HCT116 (cell line): ENCODE data around the gene KCTD10. TPM values are rescaled to one million over a fixed set of nuclear protein-coding genes. Genes with fewer than 3 reads are reported as not detected.
A peak's percentile ranks its signal among the peaks of the same experiment; 100 is the strongest.
"Not testable (repeated sequence)": the region's sequence is repeated elsewhere in the genome, so short reads cannot be mapped to it uniquely, and the experiment has no call there.

Source experiments
- ATAC-seq: fragments of 200-7000 bp; cut with Tn5 transposase; 2 replicates; pipeline ENCODE4 v1.9.1; 2020; ENCODE audit warnings: mild to moderate bottlenecking, moderate library complexity
- BruUV-seq: library from RNA; stranded (reverse); fragments of 400-500 nt; replicated peaks from 2 replicates; lab custom pipeline; 2021; lab: Mats Ljungman, UMichigan
- CTCF ChIA-PET: fragments of 300-600 bp; sonication (Branson Sonifier 250); formaldehyde crosslinking; loops from one replicate; lab custom pipeline; 2021; ENCODE audit warnings: antibody characterized with exemption; lab: Charles Lee
- POLR2A ChIA-PET: fragments of 300-600, 350-600 bp; sonication (Branson Sonifier 250); formaldehyde crosslinking; loops from one replicate; lab custom pipeline; 2021; ENCODE audit warnings: antibody characterized with exemption; lab: Charles Lee
- RAD21 ChIA-PET, 2 experiments: fragments of 300-600 bp; sonication (Branson Sonifier 250); formaldehyde crosslinking; loops; one replicate each; lab custom pipeline; 2023; ENCODE audit warnings: low total read pairs in 2 of 2; ENCODE audit not compliant: uncharacterized antibody in 2 of 2, unreplicated experiment in 2 of 2, low non-redundant PET in 1 of 2; lab: Charles Lee
- DNase-seq: peaks from one replicate; pipeline ENCODE4 v3.0.0-alpha.2; 2010; ENCODE audit warnings: low read depth, low spot score
- H2AFZ ChIP-seq: fragments of 200-600 bp; shearing (Covaris generic), sonication (generic); 2 replicates; pipeline ENCODE4 v1.6.1; 2017; ENCODE audit warnings: low read depth, mixed run types, mixed read lengths, antibody characterized with exemption, low read length; ENCODE audit not compliant: poor library complexity, severe bottlenecking
- H3K27ac ChIP-seq: 2 replicates; pipeline ENCODE4 v1.5.1; 2012; ENCODE audit warnings: low read depth, low read length
- H3K27me3 ChIP-seq: fragments of 200-600 bp; sonication (generic); 2 replicates; pipeline ENCODE4 v1.6.1; 2016; ENCODE audit warnings: mixed run types, low read length, mixed read lengths; ENCODE audit not compliant: insufficient read depth
- H3K36me3 ChIP-seq, 2 experiments: fragments of 200-500 bp in 1 of 2; fragments of 200-600 bp in 1 of 2; sonication (Bioruptor generic) in 1 of 2; sonication (generic) in 1 of 2; 2 replicates each; pipeline versions ENCODE4 v1.5.1 to v1.6.1; 2014 to 2016; ENCODE audit warnings: low read length in 2 of 2, inconsistent platforms in 1 of 2, mixed read lengths in 1 of 2, mixed run types in 1 of 2; ENCODE audit not compliant: insufficient read depth in 2 of 2, control insufficient read depth in 1 of 2
- H3K4me1 ChIP-seq, 2 experiments: fragments of 200-600 bp in 1 of 2; sonication (generic) in 1 of 2; 2 replicates each; pipeline versions ENCODE4 v1.5.1 to v1.6.1; 2012 to 2017; ENCODE audit warnings: low read length in 2 of 2, inconsistent platforms in 1 of 2, mild to moderate bottlenecking in 1 of 2, mixed read lengths in 1 of 2, mixed run types in 1 of 2, moderate library complexity in 1 of 2; ENCODE audit not compliant: insufficient read depth in 2 of 2, control insufficient read depth in 1 of 2
- H3K4me2 ChIP-seq: fragments of 200-600 bp; sonication (generic); 2 replicates; pipeline ENCODE4 v1.6.1; 2017; ENCODE audit warnings: mixed run types, low read length, mixed read lengths
- H3K4me3 ChIP-seq, 2 experiments: fragments of 200-600 bp in 1 of 2; sonication (generic) in 1 of 2; replicated peaks in 1 of 2; 2 replicates each; pipeline ENCODE4 v1.5.1; 2011 to 2016; ENCODE audit warnings: low read length in 2 of 2, control low read depth in 1 of 2, low read depth in 1 of 2, mild to moderate bottlenecking in 1 of 2, mixed read lengths in 1 of 2, mixed run types in 1 of 2
- H3K79me2 ChIP-seq: fragments of 200-600 bp; sonication (generic); 2 replicates; pipeline ENCODE4 v1.6.1; 2017; ENCODE audit warnings: mild to moderate bottlenecking, mixed run types, low read length, moderate library complexity, mixed read lengths; ENCODE audit not compliant: insufficient read depth
- H3K9ac ChIP-seq: fragments of 200-600 bp; sonication (generic); 2 replicates; pipeline ENCODE4 v1.6.1; 2016; ENCODE audit warnings: low read length, mixed read lengths
- H3K9me2 ChIP-seq: fragments of 200-600 bp; sonication (generic), shearing (Covaris generic); 2 replicates; pipeline ENCODE4 v1.6.1; 2017; ENCODE audit warnings: mixed run types, mild to moderate bottlenecking, moderate library complexity; ENCODE audit not compliant: insufficient read depth
- H3K9me3 ChIP-seq, 2 experiments: fragments of 200-500 bp in 1 of 2; fragments of 200-600 bp in 1 of 2; sonication (Bioruptor generic) in 1 of 2; sonication (generic) in 1 of 2; 2 replicates each; pipeline ENCODE4 v1.6.1; 2014 to 2017; ENCODE audit warnings: low read length in 2 of 2, mixed read lengths in 2 of 2, inconsistent platforms in 1 of 2, low read depth in 1 of 2, mild to moderate bottlenecking in 1 of 2, mixed run types in 1 of 2, moderate library complexity in 1 of 2; ENCODE audit not compliant: control insufficient read depth in 1 of 2, insufficient read depth in 1 of 2
- H4K20me1 ChIP-seq: fragments of 200-600 bp; sonication (generic), shearing (Covaris generic); 2 replicates; pipeline ENCODE4 v1.6.1; 2017; ENCODE audit warnings: mixed run types, mild to moderate bottlenecking, moderate library complexity; ENCODE audit not compliant: insufficient read depth
- FOSL1 ChIP-seq: IDR thresholded peaks from 2 replicates; pipeline ENCODE4 v1.6.1; 2012; ENCODE audit warnings: low read depth
- JUND ChIP-seq: IDR thresholded peaks from 2 replicates; pipeline ENCODE4 v1.6.1; 2012
- POLR2AphosphoS5 ChIP-seq: IDR thresholded peaks from 2 replicates; pipeline ENCODE4 v1.6.1; 2011; ENCODE audit warnings: mild to moderate bottlenecking, low read depth, low read length, moderate library complexity
- RAD21 ChIP-seq: IDR thresholded peaks from 2 replicates; pipeline ENCODE4 v1.6.1; 2012; ENCODE audit warnings: low read depth, mild to moderate bottlenecking
- SRF ChIP-seq: IDR thresholded peaks from 2 replicates; pipeline ENCODE4 v1.6.1; 2012; ENCODE audit warnings: low read depth
- YY1 ChIP-seq: IDR thresholded peaks from 2 replicates; pipeline ENCODE4 v1.6.1; 2011; ENCODE audit warnings: low read length, low read depth, moderate library complexity, mild to moderate bottlenecking; ENCODE audit not compliant: insufficient replicate concordance; ENCODE audit errors: extremely low read depth
- ZNF274 ChIP-seq: fragments of 200-500 bp; sonication (Bioruptor generic); IDR thresholded peaks from 2 replicates; pipeline ENCODE4 v1.6.1; 2014; ENCODE audit warnings: mild to moderate bottlenecking, low read depth, low read length, inconsistent platforms
- intact Hi-C: fragments of 100-400 bp; cut with micrococcal nuclease; formaldehyde crosslinking; loops from 2 replicates; pipeline ENCODE4 v1.10.0; 2022
- total RNA-seq: library from RNA; stranded (reverse); gene quantifications from one replicate; pipeline ENCODE4 v1.2.1, GENCODE V29; 2021; ENCODE audit not compliant: unreplicated experiment
- TF ChIP-seq, protein P1 (sequence below), 3 experiments: fragments of 200-600 bp in 1 of 3; sonication (generic) in 1 of 3; IDR thresholded peaks in 2 of 3; conservative IDR thresholded peaks in 1 of 3; 2 replicates each; pipeline ENCODE4 v1.5.1; 2012 to 2017; ENCODE audit warnings: low read depth in 2 of 3, low read length in 2 of 3, antibody characterized with exemption in 1 of 3, borderline replicate concordance in 1 of 3, control low read depth in 1 of 3, mild to moderate bottlenecking in 1 of 3, mixed read lengths in 1 of 3, mixed run types in 1 of 3, moderate library complexity in 1 of 3; ENCODE audit not compliant: insufficient read depth in 1 of 3
- TF ChIP-seq, protein P2 (sequence below): IDR thresholded peaks from 2 replicates; pipeline ENCODE4 v1.6.1; 2012

KCTD10 gene
- total RNA-seq, 1 experiment from 2014 or later, result 34.7 TPM

DNA sequence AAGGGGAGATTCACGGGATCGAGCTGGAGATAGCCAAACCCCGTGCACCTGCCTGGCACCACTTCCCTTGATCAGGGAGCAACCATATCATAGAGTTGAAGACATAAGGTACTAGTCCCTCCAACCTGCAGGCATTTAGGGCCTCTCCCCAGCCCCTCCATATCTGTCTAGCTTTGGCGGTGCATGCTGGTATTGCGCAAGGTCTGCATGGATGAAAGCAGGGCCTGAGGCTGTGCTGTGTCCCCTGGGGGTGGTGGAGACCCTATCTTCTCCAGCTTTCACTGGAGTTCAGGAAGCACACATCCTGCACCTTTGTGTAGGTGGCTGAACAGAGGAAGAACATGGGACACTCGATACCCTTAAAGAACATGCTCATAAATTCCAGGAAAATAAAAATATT lies 46.9 kb downstream of the KCTD10 start (continued):
- no peak for TF ChIP-seq POLR2AphosphoS5
- TF ChIP-seq JUND, result no peak
- TF ChIP-seq ZNF274, result no peak

GRCh38 chr12:109428804-109429203 lies 48.3 kb downstream of the KCTD10 start:
- H3K27me3 ChIP-seq, H3K9me2 ChIP-seq, DNase-seq, H3K79me2 ChIP-seq, H3K36me3 ChIP-seq, H3K27ac ChIP-seq, POLR2A ChIA-PET, H3K4me2 ChIP-seq, H3K9ac ChIP-seq, ATAC-seq, H4K20me1 ChIP-seq, BruUV-seq, H3K9me3 ChIP-seq, H3K4me3 ChIP-seq, RAD21 ChIA-PET: not testable (repeated sequence)
- CTCF ChIA-PET, result interaction anchor here (0.9 to 1.5 kb wide), 4 partner anchors 14 to 35 kb away, joined by 3 to 5 read pairs (median 4); no protein-coding TSS in a partner anchor
- Histone ChIP-seq H3K4me1 (peaks cover 0 to 11% of the 10 kb centered on the region in 2 experiments; a peak in 2 of 4 replicates), H2AFZ (peak overlapping the region; percentile 92)
- intact Hi-C loops, result loop anchor here (1.0 kb wide), 1 partner anchor 346 kb away; no protein-coding TSS in a partner anchor

- POLR2A ChIA-PET, result no interaction called here
- intact Hi-C loops, result loop anchor here (1.0 kb wide), 1 partner anchor 347 kb away; no protein-coding TSS in a partner anchor
Measured at GRCh38 chr12:109428037-109428629, 49.0 kb downstream of the KCTD10 start.

More at GRCh38 chr12:109428037-109428629, 49.0 kb downstream of the KCTD10 start:
- no peaks in the 10 kb centered on the region for H4K20me1 ChIP-seq
- H3K9me3 ChIP-seq, result peaks cover 0 to 5% of the 10 kb centered on the region in 2 experiments; a peak in 1 of 4 replicates
- no peaks in the 10 kb centered on the region for H3K36me3 ChIP-seq
- H3K9me2 ChIP-seq, result no peaks in the 10 kb centered on the region
- TF ChIP-seq POLR2AphosphoS5 (no peak), YY1 (no peak), SRF (no peak), RAD21 (peak; percentile 82), FOSL1 (no peak)
- TF ChIP-seq, protein P1, sequence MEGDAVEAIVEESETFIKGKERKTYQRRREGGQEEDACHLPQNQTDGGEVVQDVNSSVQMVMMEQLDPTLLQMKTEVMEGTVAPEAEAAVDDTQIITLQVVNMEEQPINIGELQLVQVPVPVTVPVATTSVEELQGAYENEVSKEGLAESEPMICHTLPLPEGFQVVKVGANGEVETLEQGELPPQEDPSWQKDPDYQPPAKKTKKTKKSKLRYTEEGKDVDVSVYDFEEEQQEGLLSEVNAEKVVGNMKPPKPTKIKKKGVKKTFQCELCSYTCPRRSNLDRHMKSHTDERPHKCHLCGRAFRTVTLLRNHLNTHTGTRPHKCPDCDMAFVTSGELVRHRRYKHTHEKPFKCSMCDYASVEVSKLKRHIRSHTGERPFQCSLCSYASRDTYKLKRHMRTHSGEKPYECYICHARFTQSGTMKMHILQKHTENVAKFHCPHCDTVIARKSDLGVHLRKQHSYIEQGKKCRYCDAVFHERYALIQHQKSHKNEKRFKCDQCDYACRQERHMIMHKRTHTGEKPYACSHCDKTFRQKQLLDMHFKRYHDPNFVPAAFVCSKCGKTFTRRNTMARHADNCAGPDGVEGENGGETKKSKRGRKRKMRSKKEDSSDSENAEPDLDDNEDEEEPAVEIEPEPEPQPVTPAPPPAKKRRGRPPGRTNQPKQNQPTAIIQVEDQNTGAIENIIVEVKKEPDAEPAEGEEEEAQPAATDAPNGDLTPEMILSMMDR (IDR thresholded peaks at IDR 0.05 in 2 of 3, conservative IDR thresholded peaks at IDR 0.05 in 1 of 3; ENCODE audit: borderline replicate concordance in 1 of 3, insufficient read depth in 1 of 3, low read depth in 2 of 3, low read length in 2 of 3), result peak; percentile 77 to 98 (median 97)
- TF ChIP-seq, protein P2, sequence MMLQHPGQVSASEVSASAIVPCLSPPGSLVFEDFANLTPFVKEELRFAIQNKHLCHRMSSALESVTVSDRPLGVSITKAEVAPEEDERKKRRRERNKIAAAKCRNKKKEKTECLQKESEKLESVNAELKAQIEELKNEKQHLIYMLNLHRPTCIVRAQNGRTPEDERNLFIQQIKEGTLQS, result no peak
- no peak overlapping the region for H3K4me3 ChIP-seq
- ATAC-seq (peak; percentile 91), DNase-seq (peak; percentile 77)
- H3K79me2 ChIP-seq, result no peaks in the 10 kb centered on the region
- H3K4me1 ChIP-seq, result peaks cover 0 to 11% of the 10 kb centered on the region in 2 experiments; a peak in 2 of 4 replicates
- no TSS peak for BruUV-seq
- H3K9ac ChIP-seq, result no peak overlapping the region
- peak overlapping the region; percentile 92 for H2AFZ ChIP-seq
- no peaks in the 10 kb centered on the region for H3K27me3 ChIP-seq
- H3K27ac ChIP-seq, result no peak overlapping the region
- CTCF ChIA-PET, result interaction anchor here (0.6 to 1.5 kb wide), 20 partner anchors 9 to 417 kb away, joined by 3 to 22 read pairs (median 3); no protein-coding TSS in a partner anchor
- no peak overlapping the region for H3K4me2 ChIP-seq
- RAD21 ChIA-PET, result interaction anchor here in 1 of 2 experiments (1.3 kb wide), 1 partner anchor 351 kb away, joined by 3 read pairs; no protein-coding TSS in a partner anchor
